PC-3 (cell line): ENCODE results near the gene DHRS3.

Experiments used
- EZH2 ChIP-seq: fragments of 300-600 bp; sonication (generic); IDR thresholded peaks from one replicate; pipeline ENCODE4 v1.6.1; 2017; ENCODE audit warnings: antibody characterized with exemption, mild to moderate bottlenecking, low read length; ENCODE audit not compliant: unreplicated experiment
- EZH2phosphoT487 ChIP-seq: fragments of 300-600 bp; sonication (generic); IDR thresholded peaks from 2 replicates; pipeline ENCODE4 v1.6.1; 2018; ENCODE audit warnings: mild to moderate bottlenecking, antibody characterized with exemption, low read length, borderline replicate concordance
- TF ChIP-seq, protein P1 (sequence below): fragments of 300-600 bp; sonication (generic); conservative IDR thresholded peaks from 2 replicates; pipeline ENCODE4 v1.5.1; 2017; ENCODE audit warnings: antibody characterized with exemption, low read depth, mild to moderate bottlenecking, low read length

DNA sequence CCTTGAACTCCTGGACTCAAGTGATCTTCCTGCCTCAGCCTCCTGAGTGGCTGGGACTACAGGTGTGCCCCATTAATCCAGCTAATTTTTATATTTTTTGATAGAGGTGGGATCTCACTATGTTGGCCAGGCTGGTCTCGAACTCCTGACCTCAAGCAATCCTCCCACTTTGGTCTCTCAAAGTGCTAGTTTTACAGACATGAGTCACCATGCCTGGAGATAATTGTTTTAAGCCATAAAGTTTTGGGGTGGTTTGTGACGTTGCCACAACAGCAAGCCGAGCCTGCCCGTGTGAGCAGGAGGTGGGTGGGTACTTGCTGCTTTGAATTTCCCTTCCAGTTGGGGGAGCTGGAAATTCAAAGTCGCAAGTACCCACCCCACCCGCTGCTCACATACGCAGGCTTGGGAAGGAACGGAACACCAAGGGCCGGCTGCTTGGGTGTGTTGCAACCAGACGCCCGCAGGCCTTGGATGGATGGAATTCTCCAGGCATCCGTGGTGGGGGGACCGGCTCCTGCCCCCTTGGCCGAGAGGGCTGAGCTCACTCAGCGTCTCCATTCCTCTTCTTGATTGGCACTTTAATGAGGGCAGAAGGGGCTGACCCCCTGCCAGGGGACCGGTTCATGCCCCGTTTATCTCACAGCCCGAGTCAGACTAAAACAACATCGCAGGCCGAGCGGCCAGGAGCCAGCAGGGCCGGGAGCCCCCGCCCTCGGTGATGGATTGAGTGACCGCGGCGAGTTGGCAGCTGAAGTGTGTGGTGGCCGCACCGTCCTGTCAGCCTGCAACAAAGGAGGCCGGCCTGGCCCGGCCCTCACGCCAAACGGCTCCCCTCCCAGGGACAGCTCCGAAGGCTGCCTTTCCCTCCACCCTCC, 78.1 kb downstream of the DHRS3 start:
- TF ChIP-seq, protein P1, sequence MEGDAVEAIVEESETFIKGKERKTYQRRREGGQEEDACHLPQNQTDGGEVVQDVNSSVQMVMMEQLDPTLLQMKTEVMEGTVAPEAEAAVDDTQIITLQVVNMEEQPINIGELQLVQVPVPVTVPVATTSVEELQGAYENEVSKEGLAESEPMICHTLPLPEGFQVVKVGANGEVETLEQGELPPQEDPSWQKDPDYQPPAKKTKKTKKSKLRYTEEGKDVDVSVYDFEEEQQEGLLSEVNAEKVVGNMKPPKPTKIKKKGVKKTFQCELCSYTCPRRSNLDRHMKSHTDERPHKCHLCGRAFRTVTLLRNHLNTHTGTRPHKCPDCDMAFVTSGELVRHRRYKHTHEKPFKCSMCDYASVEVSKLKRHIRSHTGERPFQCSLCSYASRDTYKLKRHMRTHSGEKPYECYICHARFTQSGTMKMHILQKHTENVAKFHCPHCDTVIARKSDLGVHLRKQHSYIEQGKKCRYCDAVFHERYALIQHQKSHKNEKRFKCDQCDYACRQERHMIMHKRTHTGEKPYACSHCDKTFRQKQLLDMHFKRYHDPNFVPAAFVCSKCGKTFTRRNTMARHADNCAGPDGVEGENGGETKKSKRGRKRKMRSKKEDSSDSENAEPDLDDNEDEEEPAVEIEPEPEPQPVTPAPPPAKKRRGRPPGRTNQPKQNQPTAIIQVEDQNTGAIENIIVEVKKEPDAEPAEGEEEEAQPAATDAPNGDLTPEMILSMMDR, result no peak
- TF ChIP-seq EZH2, result no peak
- TF ChIP-seq EZH2phosphoT487, result no peak
